NCI-H2227 (cell line): ENCODE measurements around the gene CEBPZOS.
"Not testable (repeated sequence)": the region's sequence is repeated elsewhere in the genome, so short reads cannot be mapped to it uniquely, and the experiment has no call there.

Source experiments
- DNase-seq: peaks from one replicate; lab custom pipeline; 2025; ENCODE audit not compliant: unreplicated experiment; lab: John Stamatoyannopoulos, UW

The CEBPZOS gene

GRCh38 chr2:37190290-37190689 is 6.0 kb upstream of the CEBPZOS start:
- DNase-seq = no peak

- DNase-seq = no peak
Measured at GRCh38 chr2:37191253-37191652, 5.0 kb upstream of the CEBPZOS start.

- DNase-seq = no peak
Measured at GRCh38 chr2:37191747-37192146, 4.5 kb upstream of the CEBPZOS start.

DNA sequence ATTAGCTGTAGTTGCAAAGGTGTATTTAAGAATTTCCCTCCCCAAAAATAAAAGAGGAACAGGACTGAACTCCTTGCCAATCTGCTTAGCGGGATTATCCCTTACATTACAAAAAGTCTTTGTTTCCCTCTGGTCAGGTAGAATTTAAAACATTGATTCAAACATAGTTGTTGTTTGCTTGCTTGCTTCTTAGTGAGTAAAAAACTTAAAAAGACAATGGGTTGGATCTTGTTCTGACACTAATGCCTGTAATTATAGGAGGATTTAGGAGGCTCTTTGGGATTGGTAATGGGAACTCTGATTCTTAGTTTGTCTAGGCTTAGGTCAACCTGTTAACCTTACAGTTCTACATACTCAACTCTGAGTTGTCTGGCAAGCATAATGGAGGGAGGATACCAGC is 3.7 kb upstream of the CEBPZOS start:
- no peak for DNase-seq

GRCh38 chr2:37195862-37196319 is 405 bp upstream of the CEBPZOS start:
- not testable (repeated sequence) for DNase-seq

DNA sequence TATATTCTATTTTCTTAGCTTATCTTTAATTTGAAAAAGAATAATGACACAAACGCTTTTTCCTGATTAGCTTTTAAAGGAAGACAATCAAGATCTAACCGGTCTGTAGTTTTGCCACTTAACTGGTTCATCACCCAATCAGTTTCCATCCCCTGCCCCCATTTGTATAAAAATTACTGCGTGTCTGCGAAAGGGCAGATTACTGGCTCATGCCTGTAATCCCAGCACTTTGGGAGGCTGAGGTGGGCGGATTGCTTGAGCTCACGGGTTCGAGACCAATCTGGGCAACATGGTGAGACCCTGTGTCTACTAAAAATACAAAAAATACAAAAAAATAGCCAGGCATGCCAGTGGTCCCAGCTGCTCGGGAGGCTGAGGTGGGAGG is 2.4 kb downstream of the CEBPZOS start:
- no peak for DNase-seq

DNA sequence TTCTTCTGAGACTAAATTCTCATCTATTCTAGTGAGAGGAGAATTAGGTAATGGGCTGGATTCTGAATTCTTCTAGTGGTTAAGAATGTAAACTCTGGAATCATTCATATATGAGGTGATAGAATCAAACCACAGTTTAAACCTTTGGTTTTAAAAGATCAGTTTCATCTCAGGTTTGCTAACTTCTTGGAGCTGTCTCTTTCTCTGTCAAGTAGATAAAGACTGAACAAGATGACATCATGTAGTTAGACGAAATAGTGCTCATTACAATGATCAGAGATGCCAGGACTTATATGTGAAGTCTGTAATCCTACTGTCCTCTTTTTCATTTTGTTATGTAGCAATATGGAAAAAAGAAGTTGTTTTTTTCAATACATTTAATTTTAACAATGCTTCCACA is 4.9 kb downstream of the CEBPZOS start:
- no peak for DNase-seq

DNA sequence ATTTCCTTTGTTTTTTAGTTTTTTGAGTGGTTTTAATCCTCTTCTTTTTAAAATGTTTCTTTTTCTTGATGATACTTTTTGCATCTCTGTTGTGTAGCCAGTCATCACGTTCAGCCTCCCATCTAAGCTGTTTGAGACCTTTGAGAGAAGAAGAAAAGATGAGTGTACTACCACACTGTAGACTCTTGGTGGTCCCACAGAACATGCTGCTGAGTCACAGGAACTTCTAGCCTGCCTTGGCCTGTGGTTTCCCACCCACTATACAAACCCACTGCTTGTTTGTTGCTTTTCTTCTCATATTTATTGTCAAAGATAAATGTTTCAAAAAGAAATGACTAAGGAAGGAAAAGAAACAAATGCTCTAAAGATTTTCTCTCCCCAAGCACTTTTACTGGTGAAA is 5.5 kb downstream of the CEBPZOS start:
- no peak for DNase-seq

DNA sequence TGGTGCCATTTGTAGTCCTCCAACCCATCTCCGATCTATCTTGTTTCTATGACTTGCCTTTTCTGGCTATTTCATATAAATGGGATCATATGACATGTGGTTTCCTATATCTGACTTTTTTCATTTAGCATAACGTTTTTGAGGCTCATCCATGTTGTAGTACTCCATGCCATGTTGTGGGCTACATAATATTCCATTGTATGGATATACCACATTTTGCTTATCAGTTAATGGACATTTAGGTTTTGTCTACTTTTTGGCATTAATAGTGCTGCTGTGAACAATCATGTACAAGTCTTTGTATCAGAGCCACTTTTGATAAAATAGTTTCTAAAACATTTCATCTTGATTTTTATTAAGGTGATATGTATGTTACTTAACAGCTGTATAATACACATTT is 7.4 kb downstream of the CEBPZOS start:
- DNase-seq = no peak

DNA sequence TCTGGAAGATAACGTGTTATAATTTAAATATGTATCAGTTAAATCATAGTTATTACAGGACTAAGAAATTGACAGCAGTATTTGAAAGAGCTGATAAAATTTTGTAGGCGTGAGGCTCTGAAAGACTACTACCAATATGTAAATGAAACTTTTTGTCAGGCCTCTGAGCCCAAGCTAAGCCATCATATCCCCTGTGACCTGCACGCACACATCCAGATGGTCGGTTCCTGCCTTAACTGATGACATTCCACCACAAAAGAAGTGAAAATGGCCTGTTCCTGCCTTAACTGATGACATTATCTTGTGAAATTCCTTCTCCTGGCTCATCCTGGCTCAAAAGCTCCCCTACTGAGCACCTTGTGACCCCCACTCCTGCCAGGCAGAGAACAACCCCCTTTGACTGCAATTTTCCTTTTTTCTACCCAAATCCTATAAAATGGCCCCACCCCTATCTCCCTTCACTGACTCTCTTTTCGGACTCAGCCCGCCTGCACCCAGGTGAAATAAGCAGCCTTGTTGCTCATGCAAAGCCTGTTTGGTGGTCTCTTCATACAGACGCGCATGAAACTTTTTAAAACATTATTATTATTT is 8.9 kb downstream of the CEBPZOS start:
- DNase-seq = not testable (repeated sequence)

- DNase-seq = no peak
Measured at GRCh38 chr2:37205689-37206341, 9.5 kb downstream of the CEBPZOS start.

GRCh38 chr2:37206760-37207159 is 10.5 kb downstream of the CEBPZOS start:
- DNase-seq = not testable (repeated sequence)

DNA sequence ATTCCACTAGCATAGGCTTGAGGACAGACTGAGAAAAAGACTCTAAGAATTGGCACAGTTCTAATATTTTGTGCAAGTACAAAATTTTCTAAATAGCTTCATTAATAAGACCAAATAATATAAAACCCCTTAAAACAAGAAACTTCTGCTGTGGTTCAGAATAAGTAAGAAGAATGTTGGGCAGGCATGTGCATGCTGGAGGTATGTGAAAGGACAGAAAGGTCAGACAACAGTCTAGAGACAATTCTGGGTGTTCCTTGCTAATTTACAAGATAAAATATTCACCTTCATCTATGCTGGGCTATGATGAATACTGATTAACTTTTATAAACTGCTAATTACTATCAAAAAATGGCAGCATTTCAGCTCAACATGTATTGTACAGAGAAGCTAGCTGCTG is 14.9 kb downstream of the CEBPZOS start:
- no peak for DNase-seq

- no peak for DNase-seq
Measured at GRCh38 chr2:37211939-37212338, 15.6 kb downstream of the CEBPZOS start.

- no peak for DNase-seq
Measured at GRCh38 chr2:37215250-37215649, 19.0 kb downstream of the CEBPZOS start.

GRCh38 chr2:37219046-37219445 is 22.8 kb downstream of the CEBPZOS start:
- DNase-seq = no peak

- DNase-seq = no peak
Measured at GRCh38 chr2:37223131-37223530, 26.8 kb downstream of the CEBPZOS start.

DNA sequence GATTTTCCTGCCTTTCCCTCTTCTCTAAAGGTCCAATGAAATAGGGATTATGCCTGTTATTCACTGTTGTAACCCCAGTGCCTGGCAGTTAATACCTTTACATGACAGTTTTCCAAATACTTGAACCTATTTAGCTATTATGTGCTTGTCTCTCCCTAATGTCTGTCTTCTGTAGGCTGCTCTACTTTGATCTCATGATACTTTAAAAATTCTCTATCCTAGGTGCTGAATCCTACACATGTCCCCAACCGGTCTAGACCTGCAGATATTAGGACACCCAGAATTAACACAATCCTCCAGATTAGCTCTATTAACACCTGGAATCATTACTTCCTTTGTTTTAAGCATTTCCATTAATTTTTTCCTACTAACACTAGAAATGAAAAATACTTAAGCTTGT is 27.8 kb downstream of the CEBPZOS start:
- no peak for DNase-seq

DNA sequence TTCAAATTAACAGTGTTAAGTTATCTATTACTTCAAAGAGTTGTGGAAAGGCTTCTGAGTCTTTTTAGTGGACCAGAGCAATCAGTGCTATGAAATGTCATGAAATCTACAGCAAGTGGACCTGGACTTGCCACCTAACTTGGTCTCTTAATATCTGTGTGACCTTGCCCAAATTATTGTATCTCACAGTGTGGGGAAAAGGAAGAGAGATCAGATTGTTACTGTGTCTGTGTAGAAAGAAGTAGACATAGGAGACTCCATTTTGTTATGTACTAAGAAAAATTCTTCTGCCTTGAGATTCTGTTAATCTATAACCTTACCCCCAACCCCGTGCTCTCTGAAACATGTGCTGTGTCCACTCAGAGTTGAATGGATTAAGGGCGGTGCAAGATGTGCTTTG is 28.8 kb downstream of the CEBPZOS start:
- DNase-seq = not testable (repeated sequence)

GRCh38 chr2:37226863-37227262 is 30.6 kb downstream of the CEBPZOS start:
- DNase-seq = no peak

DNA sequence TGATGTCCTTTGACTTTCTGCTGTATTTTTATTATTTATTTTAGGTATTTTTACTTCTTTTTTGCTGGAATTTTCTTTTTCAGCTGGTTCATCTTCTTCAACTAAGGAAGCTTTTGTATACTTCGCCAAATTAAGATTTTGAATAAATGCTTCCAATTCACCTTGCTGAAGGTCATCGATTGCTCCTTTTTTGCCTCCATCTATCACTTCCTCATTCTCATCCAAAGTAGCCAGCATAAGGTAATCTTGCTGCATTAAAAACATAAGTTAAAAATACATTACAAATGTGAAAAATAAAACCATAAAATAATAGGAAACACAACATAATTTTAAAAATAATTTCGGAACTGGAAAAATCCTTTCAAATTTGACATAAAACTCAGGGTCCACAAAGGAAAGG is 32.5 kb downstream of the CEBPZOS start:
- no peak for DNase-seq

DNA sequence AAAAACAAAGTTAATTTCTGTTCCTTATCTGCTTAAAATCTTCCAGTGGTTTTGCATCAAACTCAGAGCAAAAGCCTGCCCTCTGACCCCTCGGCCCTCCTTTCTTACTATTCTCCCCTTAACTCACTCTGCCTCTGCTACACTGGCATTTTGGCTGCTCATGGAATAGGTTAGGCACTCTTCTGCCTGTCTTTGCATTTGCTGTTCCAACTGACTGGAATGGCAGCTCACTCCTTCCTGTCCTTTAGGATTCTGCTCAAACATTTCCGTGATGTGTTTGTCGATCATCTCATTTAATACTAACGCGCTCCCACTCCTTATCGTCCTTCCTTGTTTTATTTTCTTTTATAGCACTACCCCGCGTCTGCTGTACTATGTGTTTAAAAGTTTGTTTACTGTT is 34.3 kb downstream of the CEBPZOS start:
- DNase-seq = peak; percentile 12
